ENCODE results near the gene AFTPH.

DNA sequence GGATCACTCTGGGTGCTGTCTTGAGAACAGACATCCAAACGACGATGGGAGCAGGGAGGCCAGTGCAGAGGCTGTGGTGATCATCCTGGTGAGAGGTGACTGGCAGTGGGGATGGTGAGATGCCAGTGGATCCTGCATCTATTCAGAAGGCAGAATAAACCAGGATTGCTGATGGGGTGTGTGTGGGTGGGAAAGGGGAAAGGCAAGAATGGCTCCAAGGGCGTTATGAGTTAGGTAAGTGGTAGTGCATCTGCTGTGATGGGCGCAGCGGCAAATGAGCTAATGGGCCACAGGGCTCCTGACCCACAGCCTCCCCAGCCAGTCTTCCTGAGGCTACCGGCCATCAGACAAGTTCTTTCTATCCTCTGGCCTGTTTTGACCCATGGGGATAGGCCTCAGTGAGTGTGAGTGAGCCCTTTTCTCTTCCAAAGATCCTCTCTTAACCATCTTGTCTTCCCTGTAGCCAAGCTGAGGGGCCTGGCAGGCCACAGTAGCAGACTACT is 100.0 kb downstream of the AFTPH start:
- TF ChIP-seq, protein P1, sequence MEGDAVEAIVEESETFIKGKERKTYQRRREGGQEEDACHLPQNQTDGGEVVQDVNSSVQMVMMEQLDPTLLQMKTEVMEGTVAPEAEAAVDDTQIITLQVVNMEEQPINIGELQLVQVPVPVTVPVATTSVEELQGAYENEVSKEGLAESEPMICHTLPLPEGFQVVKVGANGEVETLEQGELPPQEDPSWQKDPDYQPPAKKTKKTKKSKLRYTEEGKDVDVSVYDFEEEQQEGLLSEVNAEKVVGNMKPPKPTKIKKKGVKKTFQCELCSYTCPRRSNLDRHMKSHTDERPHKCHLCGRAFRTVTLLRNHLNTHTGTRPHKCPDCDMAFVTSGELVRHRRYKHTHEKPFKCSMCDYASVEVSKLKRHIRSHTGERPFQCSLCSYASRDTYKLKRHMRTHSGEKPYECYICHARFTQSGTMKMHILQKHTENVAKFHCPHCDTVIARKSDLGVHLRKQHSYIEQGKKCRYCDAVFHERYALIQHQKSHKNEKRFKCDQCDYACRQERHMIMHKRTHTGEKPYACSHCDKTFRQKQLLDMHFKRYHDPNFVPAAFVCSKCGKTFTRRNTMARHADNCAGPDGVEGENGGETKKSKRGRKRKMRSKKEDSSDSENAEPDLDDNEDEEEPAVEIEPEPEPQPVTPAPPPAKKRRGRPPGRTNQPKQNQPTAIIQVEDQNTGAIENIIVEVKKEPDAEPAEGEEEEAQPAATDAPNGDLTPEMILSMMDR (IDR thresholded peaks at IDR 0.05; ENCODE audit: low read length) = no peak
- no peak for TF ChIP-seq EZH2 (optimal IDR thresholded peaks at IDR 0.05; ENCODE audit: low read depth, low read length)
